PC-9 (cell line): ENCODE results near the gene TMEM141.
"Not testable (repeated sequence)": the region's sequence is repeated elsewhere in the genome, so short reads cannot be mapped to it uniquely, and the experiment has no call there.

Experiments used
- EZH2 ChIP-seq: fragments of 200-600 bp; sonication (generic); IDR thresholded peaks from 2 replicates; pipeline ENCODE4 v1.8.0; 2017; ENCODE audit warnings: antibody characterized with exemption, low read depth
- TF ChIP-seq, protein P1 (sequence below): fragments of 200-600 bp; sonication (generic); conservative IDR thresholded peaks from 2 replicates; pipeline ENCODE4 v1.6.1; 2017; ENCODE audit warnings: mixed run types, antibody characterized with exemption, mild to moderate bottlenecking, moderate library complexity

- not testable (repeated sequence) for TF ChIP-seq EZH2
- TF ChIP-seq, protein P1, sequence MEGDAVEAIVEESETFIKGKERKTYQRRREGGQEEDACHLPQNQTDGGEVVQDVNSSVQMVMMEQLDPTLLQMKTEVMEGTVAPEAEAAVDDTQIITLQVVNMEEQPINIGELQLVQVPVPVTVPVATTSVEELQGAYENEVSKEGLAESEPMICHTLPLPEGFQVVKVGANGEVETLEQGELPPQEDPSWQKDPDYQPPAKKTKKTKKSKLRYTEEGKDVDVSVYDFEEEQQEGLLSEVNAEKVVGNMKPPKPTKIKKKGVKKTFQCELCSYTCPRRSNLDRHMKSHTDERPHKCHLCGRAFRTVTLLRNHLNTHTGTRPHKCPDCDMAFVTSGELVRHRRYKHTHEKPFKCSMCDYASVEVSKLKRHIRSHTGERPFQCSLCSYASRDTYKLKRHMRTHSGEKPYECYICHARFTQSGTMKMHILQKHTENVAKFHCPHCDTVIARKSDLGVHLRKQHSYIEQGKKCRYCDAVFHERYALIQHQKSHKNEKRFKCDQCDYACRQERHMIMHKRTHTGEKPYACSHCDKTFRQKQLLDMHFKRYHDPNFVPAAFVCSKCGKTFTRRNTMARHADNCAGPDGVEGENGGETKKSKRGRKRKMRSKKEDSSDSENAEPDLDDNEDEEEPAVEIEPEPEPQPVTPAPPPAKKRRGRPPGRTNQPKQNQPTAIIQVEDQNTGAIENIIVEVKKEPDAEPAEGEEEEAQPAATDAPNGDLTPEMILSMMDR = not testable (repeated sequence)
Measured at GRCh38 chr9:136841646-136842379, 50.7 kb downstream of the TMEM141 start.
